Mammary epithelial cell (primary cell): ENCODE measurements around the gene RBMS3.

ENCODE experiments used
- EZH2 ChIP-seq: IDR thresholded peaks from 2 replicates; pipeline ENCODE4 v1.6.1; 2012; ENCODE audit warnings: low read length, inconsistent platforms, borderline replicate concordance
- TF ChIP-seq, protein P1 (sequence below), 2 donors: IDR thresholded peaks in 1 of 2; conservative IDR thresholded peaks in 1 of 2; 2 replicates each; pipeline ENCODE4 v1.5.1; 2011 to 2012; ENCODE audit warnings: inconsistent platforms in 2 of 2, low read length in 2 of 2, mild to moderate bottlenecking in 2 of 2, control low read depth in 1 of 2, low read depth in 1 of 2; ENCODE audit not compliant: insufficient read depth in 1 of 2; ENCODE audit errors: extremely low read depth in 1 of 2

GRCh38 chr3:29940759-29941323 is 660.0 kb downstream of the RBMS3 start:
- TF ChIP-seq, protein P1, sequence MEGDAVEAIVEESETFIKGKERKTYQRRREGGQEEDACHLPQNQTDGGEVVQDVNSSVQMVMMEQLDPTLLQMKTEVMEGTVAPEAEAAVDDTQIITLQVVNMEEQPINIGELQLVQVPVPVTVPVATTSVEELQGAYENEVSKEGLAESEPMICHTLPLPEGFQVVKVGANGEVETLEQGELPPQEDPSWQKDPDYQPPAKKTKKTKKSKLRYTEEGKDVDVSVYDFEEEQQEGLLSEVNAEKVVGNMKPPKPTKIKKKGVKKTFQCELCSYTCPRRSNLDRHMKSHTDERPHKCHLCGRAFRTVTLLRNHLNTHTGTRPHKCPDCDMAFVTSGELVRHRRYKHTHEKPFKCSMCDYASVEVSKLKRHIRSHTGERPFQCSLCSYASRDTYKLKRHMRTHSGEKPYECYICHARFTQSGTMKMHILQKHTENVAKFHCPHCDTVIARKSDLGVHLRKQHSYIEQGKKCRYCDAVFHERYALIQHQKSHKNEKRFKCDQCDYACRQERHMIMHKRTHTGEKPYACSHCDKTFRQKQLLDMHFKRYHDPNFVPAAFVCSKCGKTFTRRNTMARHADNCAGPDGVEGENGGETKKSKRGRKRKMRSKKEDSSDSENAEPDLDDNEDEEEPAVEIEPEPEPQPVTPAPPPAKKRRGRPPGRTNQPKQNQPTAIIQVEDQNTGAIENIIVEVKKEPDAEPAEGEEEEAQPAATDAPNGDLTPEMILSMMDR (conservative IDR thresholded peaks at IDR 0.05 in 1 of 2, IDR thresholded peaks at IDR 0.05 in 1 of 2; ENCODE audit: extremely low read depth in 1 of 2, insufficient read depth in 1 of 2, low read depth in 1 of 2, low read length in 2 of 2) = no peak
- no peak for TF ChIP-seq EZH2
